DND-41 (cell line): ENCODE results near the gene PIGU.

ENCODE experiments used
- ATAC-seq: fragments of 200-7000 bp; cut with Tn5 transposase; 3 replicates; pipeline ENCODE4 v1.9.1; 2021; ENCODE audit warnings: low read depth; ENCODE audit not compliant: insufficient read depth
- DNase-seq: peaks from one replicate; pipeline ENCODE4 v3.0.0-alpha.2; 2020
- H2AFZ ChIP-seq: 2 replicates; pipeline ENCODE4 v1.6.0; 2012; ENCODE audit warnings: low read depth, low read length
- H3K27ac ChIP-seq: 2 replicates; pipeline ENCODE4 v1.5.1; 2012; ENCODE audit warnings: low read length, inconsistent platforms
- H3K27me3 ChIP-seq: fragments of 200-600 bp; sonication (generic); 2 replicates; pipeline ENCODE4 v1.6.0; 2012; ENCODE audit warnings: low read length, mild to moderate bottlenecking, inconsistent platforms; ENCODE audit not compliant: insufficient read depth, poor library complexity
- H3K36me3 ChIP-seq: 2 replicates; pipeline ENCODE4 v1.5.1; 2012; ENCODE audit warnings: low read length, inconsistent platforms; ENCODE audit not compliant: insufficient read depth
- H3K4me1 ChIP-seq: 2 replicates; pipeline ENCODE4 v1.5.1; 2012; ENCODE audit warnings: mild to moderate bottlenecking, low read length; ENCODE audit not compliant: insufficient read depth
- H3K4me2 ChIP-seq: 2 replicates; pipeline ENCODE4 v1.6.0; 2012; ENCODE audit warnings: mild to moderate bottlenecking, moderate library complexity, low read length, inconsistent platforms; ENCODE audit not compliant: insufficient read depth
- H3K4me3 ChIP-seq, 2 experiments: fragments of 200-600 bp in 1 of 2; shearing (Covaris generic) in 1 of 2; 2 replicates each; pipeline ENCODE4 v1.5.1; 2012 to 2016; ENCODE audit warnings: inconsistent platforms in 2 of 2, low read length in 2 of 2, mild to moderate bottlenecking in 2 of 2, low read depth in 1 of 2, moderate library complexity in 1 of 2
- H3K79me2 ChIP-seq: 2 replicates; pipeline ENCODE4 v1.6.0; 2012; ENCODE audit warnings: low read length, inconsistent platforms; ENCODE audit not compliant: insufficient read depth
- H3K9ac ChIP-seq: 2 replicates; pipeline ENCODE4 v1.6.0; 2012; ENCODE audit warnings: low read depth, mild to moderate bottlenecking, inconsistent platforms, low read length, moderate library complexity
- H3K9me3 ChIP-seq: 2 replicates; pipeline ENCODE4 v1.5.1; 2012; ENCODE audit warnings: low read length, moderate library complexity, mild to moderate bottlenecking, inconsistent platforms; ENCODE audit not compliant: insufficient read depth, severe bottlenecking
- H4K20me1 ChIP-seq: 2 replicates; pipeline ENCODE4 v1.6.0; 2012; ENCODE audit warnings: low read length; ENCODE audit not compliant: insufficient read depth
- EZH2 ChIP-seq: IDR thresholded peaks from 3 replicates; pipeline ENCODE4 v1.6.1; 2012; ENCODE audit warnings: borderline replicate concordance, low read depth, mild to moderate bottlenecking, moderate library complexity, low read length, inconsistent platforms; ENCODE audit not compliant: severe bottlenecking
- TF ChIP-seq, protein P1 (sequence below): IDR thresholded peaks from 2 replicates; pipeline ENCODE4 v1.5.1; 2012; ENCODE audit warnings: borderline replicate concordance, low read length, moderate library complexity, mild to moderate bottlenecking; ENCODE audit not compliant: poor library complexity, severe bottlenecking; ENCODE audit errors: extremely low read depth

Gene PIGU

DNA sequence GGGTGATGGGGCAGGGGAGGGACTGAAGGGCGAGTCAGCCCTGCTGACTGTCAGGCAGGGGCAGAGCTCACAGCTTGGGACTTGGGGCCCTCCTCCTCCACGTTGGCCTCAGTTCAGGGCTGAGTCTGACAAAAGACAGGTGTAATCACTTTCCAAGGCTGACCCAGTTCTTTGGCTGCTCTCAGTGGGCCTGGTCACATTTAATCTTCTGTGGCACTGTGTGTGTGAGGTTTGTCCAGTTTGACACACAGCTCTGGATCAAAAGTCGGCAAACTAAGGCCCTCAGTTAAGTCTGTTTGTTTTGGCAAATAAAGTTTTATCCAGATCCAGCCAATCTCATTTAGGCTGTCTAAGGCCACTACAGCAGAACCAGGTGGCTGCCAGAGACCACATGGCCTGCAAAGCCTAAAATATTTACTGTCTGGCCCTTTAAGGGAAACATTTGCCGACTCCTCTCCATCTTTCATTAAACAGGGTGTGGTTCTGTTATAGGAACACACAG, 123.5 kb downstream of the PIGU start:
- Histone ChIP-seq H3K4me2 (no peak overlapping the region), H3K4me1 (no peaks in the 10 kb centered on the region), H3K27me3 (no peaks in the 10 kb centered on the region), H2AFZ (no peak overlapping the region), H3K9ac (no peak overlapping the region), H3K36me3 (0 out of 2 replicates have a peak, but pooled peaks cover 5% of the 10 kb centered on the region), H3K4me3 (no peak overlapping the region), H3K27ac (no peak overlapping the region), H3K9me3 (no peaks in the 10 kb centered on the region), H3K79me2 (no peaks in the 10 kb centered on the region), H4K20me1 (no peaks in the 10 kb centered on the region; the same call in 1 of the 2 replicates)
- no peak for TF ChIP-seq EZH2
- TF ChIP-seq, protein P1, sequence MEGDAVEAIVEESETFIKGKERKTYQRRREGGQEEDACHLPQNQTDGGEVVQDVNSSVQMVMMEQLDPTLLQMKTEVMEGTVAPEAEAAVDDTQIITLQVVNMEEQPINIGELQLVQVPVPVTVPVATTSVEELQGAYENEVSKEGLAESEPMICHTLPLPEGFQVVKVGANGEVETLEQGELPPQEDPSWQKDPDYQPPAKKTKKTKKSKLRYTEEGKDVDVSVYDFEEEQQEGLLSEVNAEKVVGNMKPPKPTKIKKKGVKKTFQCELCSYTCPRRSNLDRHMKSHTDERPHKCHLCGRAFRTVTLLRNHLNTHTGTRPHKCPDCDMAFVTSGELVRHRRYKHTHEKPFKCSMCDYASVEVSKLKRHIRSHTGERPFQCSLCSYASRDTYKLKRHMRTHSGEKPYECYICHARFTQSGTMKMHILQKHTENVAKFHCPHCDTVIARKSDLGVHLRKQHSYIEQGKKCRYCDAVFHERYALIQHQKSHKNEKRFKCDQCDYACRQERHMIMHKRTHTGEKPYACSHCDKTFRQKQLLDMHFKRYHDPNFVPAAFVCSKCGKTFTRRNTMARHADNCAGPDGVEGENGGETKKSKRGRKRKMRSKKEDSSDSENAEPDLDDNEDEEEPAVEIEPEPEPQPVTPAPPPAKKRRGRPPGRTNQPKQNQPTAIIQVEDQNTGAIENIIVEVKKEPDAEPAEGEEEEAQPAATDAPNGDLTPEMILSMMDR: no peak
- no peak for DNase-seq
- ATAC-seq: no peak

DNA sequence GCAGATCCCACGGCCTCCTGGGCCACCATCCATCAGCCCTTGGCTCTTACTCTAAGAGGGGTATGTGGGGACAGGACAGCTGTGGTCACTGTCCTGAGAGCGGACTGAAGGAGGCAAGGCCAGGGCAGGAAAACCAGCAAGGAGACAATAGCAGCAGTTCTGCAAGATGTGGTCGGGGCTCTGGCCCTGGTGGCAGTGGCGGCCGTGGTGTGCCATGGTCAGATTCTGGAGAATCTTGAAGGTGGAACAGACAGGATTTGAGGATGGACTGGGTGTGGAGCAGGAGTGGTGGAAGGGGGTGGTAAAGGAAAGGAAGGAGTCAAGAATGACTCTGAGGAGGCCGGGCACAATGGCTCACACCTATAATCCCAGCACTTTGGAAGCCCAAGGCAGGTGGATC, 124.3 kb downstream of the PIGU start:
- no peak for DNase-seq
- Histone ChIP-seq H3K9me3 (no peaks in the 10 kb centered on the region), H3K27ac (no peak overlapping the region), H3K27me3 (no peaks in the 10 kb centered on the region), H3K4me1 (no peaks in the 10 kb centered on the region), H3K4me3 (no peak overlapping the region), H3K36me3 (no peaks in the 10 kb centered on the region), H2AFZ (no peak overlapping the region), H3K79me2 (no peaks in the 10 kb centered on the region), H4K20me1 (no peaks in the 10 kb centered on the region; the same call in 1 of the 2 replicates), H3K4me2 (no peak overlapping the region), H3K9ac (no peak overlapping the region)
- TF ChIP-seq, protein P1: no peak
- TF ChIP-seq EZH2: no peak
- ATAC-seq: no peak

DNA sequence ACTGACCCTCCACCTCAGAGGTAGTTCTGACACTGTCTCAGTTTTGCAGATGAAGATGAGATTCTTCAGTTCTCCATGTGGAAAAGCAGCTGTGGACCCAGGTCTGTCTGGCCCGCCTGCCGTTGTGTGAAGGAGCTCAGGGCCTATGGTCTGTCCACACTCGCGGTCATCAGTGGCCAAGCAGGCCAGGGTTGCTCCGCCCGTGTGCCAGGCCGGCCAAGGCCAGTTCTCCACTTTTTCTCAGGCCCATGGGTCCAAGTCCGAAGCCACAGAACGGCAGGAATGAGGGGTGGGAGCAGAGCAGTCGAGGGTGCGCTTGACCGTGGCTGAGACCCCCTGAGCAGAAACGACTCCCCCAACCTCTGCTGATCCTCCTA, 127.0 kb downstream of the PIGU start:
- no peak overlapping the region for H2AFZ ChIP-seq
- ATAC-seq: no peak
- no peak for DNase-seq
- no peaks in the 10 kb centered on the region for H3K27me3 ChIP-seq
- H3K4me3 ChIP-seq: no peak overlapping the region
- no peak overlapping the region for H3K9ac ChIP-seq
- H3K9me3 ChIP-seq: no peaks in the 10 kb centered on the region
- H3K4me1 ChIP-seq: no peaks in the 10 kb centered on the region
- H3K4me2 ChIP-seq: no peak overlapping the region
- no peaks in the 10 kb centered on the region for H3K79me2 ChIP-seq
- no peak for TF ChIP-seq EZH2
- TF ChIP-seq, protein P1: no peak
- H3K27ac ChIP-seq: no peak overlapping the region
- H4K20me1 ChIP-seq: no peaks in the 10 kb centered on the region; the same call in 1 of the 2 replicates
- no peaks in the 10 kb centered on the region for H3K36me3 ChIP-seq
